OCI-LY7 (cell line): Measurements from ENCODE around the gene IFT88. TPM values are rescaled to one million over a fixed set of nuclear protein-coding genes. Genes with fewer than 3 reads are reported as not detected.

Experiments
- BruUV-seq: library from RNA; stranded (reverse); fragments of 400-500 nt; replicated peaks from 2 replicates; lab custom pipeline; 2021; lab: Mats Ljungman, UMichigan
- CTCF ChIA-PET: fragments of 300-600 bp; sonication (Branson Sonifier 250); formaldehyde crosslinking; loops from one replicate; lab custom pipeline; 2022; ENCODE audit warnings: antibody characterized with exemption; ENCODE audit not compliant: unreplicated experiment; lab: Charles Lee
- POLR2A ChIA-PET: fragments of 300-600 bp; sonication (Branson Sonifier 250); formaldehyde crosslinking; loops from one replicate; lab custom pipeline; 2022; ENCODE audit warnings: antibody characterized with exemption; lab: Charles Lee
- DNase-seq: peaks from one replicate; pipeline ENCODE4 v3.0.0-alpha.2; 2015; ENCODE audit warnings: low spot score
- H2AFZ ChIP-seq: fragments of 200-600 bp; sonication (generic), shearing (Covaris generic); 2 replicates; pipeline ENCODE4 v1.6.1; 2014; ENCODE audit warnings: mild to moderate bottlenecking, antibody characterized with exemption, low read length, moderate library complexity
- H3K27ac ChIP-seq: fragments of 200-600 bp; sonication (generic); 2 replicates; pipeline ENCODE4 v1.5.1; 2014; ENCODE audit warnings: mixed run types, low read depth, mild to moderate bottlenecking, moderate library complexity, low read length, inconsistent platforms; ENCODE audit not compliant: poor library complexity, severe bottlenecking
- H3K36me3 ChIP-seq: fragments of 200-600 bp; sonication (generic); 2 replicates; pipeline ENCODE4 v1.6.1; 2014; ENCODE audit warnings: mild to moderate bottlenecking, antibody characterized with exemption, low read length, moderate library complexity, mixed read lengths; ENCODE audit not compliant: insufficient read depth
- H3K4me1 ChIP-seq: fragments of 200-600 bp; sonication (generic); 2 replicates; pipeline ENCODE4 v1.5.1; 2014; ENCODE audit warnings: mild to moderate bottlenecking, low read length; ENCODE audit not compliant: insufficient read depth, poor library complexity, severe bottlenecking
- H3K4me2 ChIP-seq: fragments of 200-600 bp; sonication (generic); 2 replicates; pipeline ENCODE4 v1.6.1; 2014; ENCODE audit warnings: mild to moderate bottlenecking, low read length
- H3K4me3 ChIP-seq: fragments of 200-600 bp; sonication (generic); 2 replicates; pipeline ENCODE4 v1.5.1; 2014; ENCODE audit warnings: mild to moderate bottlenecking, low read depth, low read length; ENCODE audit not compliant: poor library complexity, severe bottlenecking
- H3K79me2 ChIP-seq: fragments of 200-600 bp; sonication (generic); 2 replicates; pipeline ENCODE4 v1.6.1; 2016; ENCODE audit warnings: low read depth, mild to moderate bottlenecking, low read length, moderate library complexity, mixed read lengths; ENCODE audit not compliant: insufficient read depth
- H3K9me2 ChIP-seq: fragments of 200-600 bp; sonication (generic); 2 replicates; pipeline ENCODE4 v1.6.1; 2016; ENCODE audit warnings: mild to moderate bottlenecking, low read length, mixed read lengths; ENCODE audit not compliant: insufficient read depth
- H3K9me3 ChIP-seq: fragments of 200-600 bp; sonication (generic); 2 replicates; pipeline ENCODE4 v1.6.1; 2014; ENCODE audit warnings: mild to moderate bottlenecking, mixed run types, low read length, mixed read lengths
- H4K20me1 ChIP-seq: fragments of 200-600 bp; sonication (generic); 2 replicates; pipeline ENCODE4 v1.6.1; 2014; ENCODE audit warnings: mild to moderate bottlenecking, antibody characterized with exemption, low read length, moderate library complexity, mixed read lengths; ENCODE audit not compliant: insufficient read depth
- CTCF ChIP-seq: fragments of 200-600 bp; sonication (generic); conservative IDR thresholded peaks from 2 replicates; pipeline ENCODE4 v1.5.1; 2014; ENCODE audit warnings: mild to moderate bottlenecking, antibody characterized with exemption, low read length, moderate library complexity, mixed read lengths
- EZH2phosphoT487 ChIP-seq: fragments of 200-600 bp; sonication (generic); IDR thresholded peaks from 2 replicates; pipeline ENCODE4 v1.6.1; 2018; ENCODE audit warnings: low read depth, borderline replicate concordance, mild to moderate bottlenecking, mixed run types, antibody characterized with exemption, low read length, moderate library complexity, mixed read lengths
- intact Hi-C: fragments of 100-400 bp; cut with micrococcal nuclease; formaldehyde crosslinking; loops from one replicate; pipeline ENCODE4 v1.10.0; 2022; ENCODE audit not compliant: unreplicated experiment
- total RNA-seq, 2 experiments: library from RNA; depleted of rRNA in 1 of 2; stranded (reverse); fragments of >200 nt in 1 of 2; shearing (Covaris generic) in 1 of 2; gene quantifications; 2 replicates each; pipeline ENCODE4 v1.2.3, GENCODE V29; 2014 to 2022

IFT88 gene
- total RNA-seq, 2 experiments from 2014 or later, result 6.1 to 6.9 TPM

GRCh38 chr13:20706661-20707060, 139.7 kb downstream of the IFT88 start:
- intact Hi-C loops, result loop anchor here (10.0 kb wide), 1 partner anchor 198 kb away; the partner anchor contains the start of gene XPO4
- Histone ChIP-seq H3K4me2 (no peak overlapping the region), H3K4me1 (peaks cover 13% of the 10 kb centered on the region), H3K9me2 (no peaks in the 10 kb centered on the region), H2AFZ (no peak overlapping the region), H3K36me3 (no peaks in the 10 kb centered on the region), H3K4me3 (no peak overlapping the region), H4K20me1 (no peaks in the 10 kb centered on the region), H3K9me3 (no peaks in the 10 kb centered on the region), H3K79me2 (no peaks in the 10 kb centered on the region), H3K27ac (no peak overlapping the region)
- TF ChIP-seq CTCF, result no peak
- TF ChIP-seq EZH2phosphoT487, result no peak
- no TSS peak for BruUV-seq
- POLR2A ChIA-PET, result no interaction called here
- no peak for DNase-seq
- CTCF ChIA-PET, result no interaction called here

- intact Hi-C loops, result loop anchor here (10.0 kb wide), 1 partner anchor 197 kb away; the partner anchor contains the start of gene XPO4
- DNase-seq, result no peak
- ChIA-PET CTCF (no interaction called here), POLR2A (no interaction called here)
- no peaks in the 10 kb centered on the region for H3K9me3 ChIP-seq
- H2AFZ ChIP-seq, result no peak overlapping the region
- H3K4me1 ChIP-seq, result no peaks in the 10 kb centered on the region
- H3K79me2 ChIP-seq, result no peaks in the 10 kb centered on the region
- no peaks in the 10 kb centered on the region for H3K9me2 ChIP-seq
- no TSS peak for BruUV-seq
- H3K36me3 ChIP-seq, result no peaks in the 10 kb centered on the region
- H3K27ac ChIP-seq, result no peak overlapping the region
- no peaks in the 10 kb centered on the region for H4K20me1 ChIP-seq
- TF ChIP-seq EZH2phosphoT487 (no peak), CTCF (no peak)
- H3K4me3 ChIP-seq, result no peak overlapping the region
- no peak overlapping the region for H3K4me2 ChIP-seq
Observed at GRCh38 chr13:20708216-20708615, 141.3 kb downstream of the IFT88 start.

GRCh38 chr13:20709369-20709768, 142.4 kb downstream of the IFT88 start:
- no TSS peak for BruUV-seq
- no peaks in the 10 kb centered on the region for H3K9me3 ChIP-seq
- no peak overlapping the region for H2AFZ ChIP-seq
- no peaks in the 10 kb centered on the region for H4K20me1 ChIP-seq
- no peaks in the 10 kb centered on the region for H3K9me2 ChIP-seq
- TF ChIP-seq EZH2phosphoT487 (no peak), CTCF (no peak)
- no peaks in the 10 kb centered on the region for H3K79me2 ChIP-seq
- CTCF ChIA-PET, result no interaction called here
- no peak overlapping the region for H3K4me2 ChIP-seq
- H3K4me3 ChIP-seq, result no peak overlapping the region
- H3K36me3 ChIP-seq, result no peaks in the 10 kb centered on the region
- intact Hi-C loops, result loop anchor here (10.0 kb wide), 1 partner anchor 195 kb away; the partner anchor contains the start of gene XPO4
- POLR2A ChIA-PET, result no interaction called here
- H3K4me1 ChIP-seq, result no peaks in the 10 kb centered on the region
- no peak overlapping the region for H3K27ac ChIP-seq
- DNase-seq, result no peak
